ENCODE measurements around the gene HDAC8.

GRCh38 chrX:72399816-72400215 is 172.8 kb downstream of the HDAC8 start:
- TF ChIP-seq, protein P1, sequence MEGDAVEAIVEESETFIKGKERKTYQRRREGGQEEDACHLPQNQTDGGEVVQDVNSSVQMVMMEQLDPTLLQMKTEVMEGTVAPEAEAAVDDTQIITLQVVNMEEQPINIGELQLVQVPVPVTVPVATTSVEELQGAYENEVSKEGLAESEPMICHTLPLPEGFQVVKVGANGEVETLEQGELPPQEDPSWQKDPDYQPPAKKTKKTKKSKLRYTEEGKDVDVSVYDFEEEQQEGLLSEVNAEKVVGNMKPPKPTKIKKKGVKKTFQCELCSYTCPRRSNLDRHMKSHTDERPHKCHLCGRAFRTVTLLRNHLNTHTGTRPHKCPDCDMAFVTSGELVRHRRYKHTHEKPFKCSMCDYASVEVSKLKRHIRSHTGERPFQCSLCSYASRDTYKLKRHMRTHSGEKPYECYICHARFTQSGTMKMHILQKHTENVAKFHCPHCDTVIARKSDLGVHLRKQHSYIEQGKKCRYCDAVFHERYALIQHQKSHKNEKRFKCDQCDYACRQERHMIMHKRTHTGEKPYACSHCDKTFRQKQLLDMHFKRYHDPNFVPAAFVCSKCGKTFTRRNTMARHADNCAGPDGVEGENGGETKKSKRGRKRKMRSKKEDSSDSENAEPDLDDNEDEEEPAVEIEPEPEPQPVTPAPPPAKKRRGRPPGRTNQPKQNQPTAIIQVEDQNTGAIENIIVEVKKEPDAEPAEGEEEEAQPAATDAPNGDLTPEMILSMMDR (IDR thresholded peaks at IDR 0.05), result no peak
- no peak for TF ChIP-seq POLR2AphosphoS5 (IDR thresholded peaks at IDR 0.05)

Measured in stomach (tissue), 4 donors.